Coronary artery (tissue), 2 donors: ENCODE data around the gene CPED1.
A peak's percentile ranks its signal among the peaks of the same experiment; 100 is the strongest.

Source experiments
- DNase-seq: peaks from one replicate; pipeline ENCODE4 v3.0.0-alpha.2; 2017; ENCODE audit warnings: low spot score
- H3K27ac ChIP-seq, 2 donors: fragments of 200-600 bp; sonication (generic); one replicate each; pipeline ENCODE4 v1.5.1; 2016 to 2019
- H3K4me3 ChIP-seq: fragments of 200-600 bp; sonication (generic); 2 replicates; pipeline ENCODE4 v1.5.1; 2016; ENCODE audit warnings: mild to moderate bottlenecking, moderate library complexity
- CTCF ChIP-seq: fragments of 200-600 bp; sonication (generic); IDR thresholded peaks from one replicate; pipeline ENCODE4 v1.5.1; 2019; ENCODE audit warnings: antibody characterized with exemption

CPED1 gene

DNA sequence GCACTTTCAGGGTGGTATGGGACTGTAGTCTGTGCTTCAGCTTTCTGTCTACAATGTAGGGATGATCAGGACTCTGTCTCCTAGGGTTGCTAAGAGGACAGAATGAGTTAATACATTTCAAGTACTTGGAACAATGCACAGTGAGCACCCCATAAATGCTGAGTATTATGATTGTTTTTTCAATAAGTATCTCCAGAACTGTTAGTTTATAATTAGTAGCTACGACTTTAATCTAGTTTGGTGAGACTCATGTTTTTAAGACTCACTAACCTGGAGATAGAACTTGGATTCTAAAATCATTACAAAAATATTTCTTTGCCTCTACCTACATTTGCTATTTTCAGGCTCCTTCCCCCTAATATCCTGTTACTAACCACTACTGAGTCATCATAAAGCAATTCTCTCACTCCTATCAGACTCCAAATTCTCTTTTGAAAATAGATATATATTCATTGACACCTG lies 95.3 kb downstream of the CPED1 start:
- no peak overlapping the region for H3K4me3 ChIP-seq
- no peak for TF ChIP-seq CTCF
- DNase-seq: no peak
- H3K27ac ChIP-seq: peak overlapping the region; percentile 22 to 39

GRCh38 chr7:121084256-121084655 lies 95.7 kb downstream of the CPED1 start:
- DNase-seq: no peak
- TF ChIP-seq CTCF: no peak
- H3K27ac ChIP-seq: peak overlapping the region; percentile 80 to 81
- no peak overlapping the region for H3K4me3 ChIP-seq

- Histone ChIP-seq H3K27ac (peak overlapping the region; percentile 80 to 81), H3K4me3 (peak overlapping the region; percentile 48)
- no peak for DNase-seq
- TF ChIP-seq CTCF: no peak
These were observed 96.3 kb downstream of the CPED1 start for GRCh38 chr7:121084748-121085336.

DNA sequence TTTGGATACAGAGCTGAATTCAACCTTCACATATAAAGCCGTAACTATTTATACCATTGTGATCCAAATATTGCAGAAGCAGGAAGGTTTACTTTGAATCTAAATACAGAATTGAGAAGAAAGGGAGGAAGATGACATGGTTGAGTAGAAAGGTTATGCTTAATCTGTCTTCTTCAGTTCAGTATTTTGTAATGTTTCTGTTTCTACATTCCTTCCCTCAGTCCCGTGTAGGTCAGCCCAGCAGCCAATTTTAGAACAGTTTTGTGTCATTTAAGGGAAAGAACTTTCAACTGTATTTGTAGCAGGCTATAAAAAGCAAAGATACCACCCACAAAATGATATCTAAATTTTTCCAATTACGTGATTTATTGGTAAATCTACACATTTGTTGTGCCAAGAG lies 97.4 kb downstream of the CPED1 start:
- Histone ChIP-seq H3K4me3 (peak overlapping the region; percentile 36), H3K27ac (peak overlapping the region; percentile 80 to 81)
- no peak for DNase-seq
- no peak for TF ChIP-seq CTCF

DNA sequence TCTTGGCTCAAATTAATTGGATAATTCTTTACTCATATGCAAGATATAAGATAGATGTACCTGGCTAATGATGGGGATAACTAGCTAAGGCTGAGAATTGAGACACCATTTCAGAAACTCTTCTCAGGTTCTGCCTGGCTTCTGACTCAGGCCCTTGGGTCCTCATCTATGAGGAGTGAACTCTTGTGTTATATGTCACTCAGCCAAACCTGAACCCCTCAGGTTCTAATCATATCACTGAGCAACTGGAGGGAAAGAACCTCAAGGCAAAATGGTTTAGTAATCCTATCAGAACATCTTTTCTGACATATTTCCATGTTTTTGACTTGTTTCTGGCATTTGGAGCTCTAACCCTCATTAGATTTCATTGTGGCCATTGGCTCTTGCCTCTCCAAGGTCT lies 100.4 kb downstream of the CPED1 start:
- Histone ChIP-seq H3K4me3 (no peak overlapping the region), H3K27ac (no peak overlapping the region)
- no peak for DNase-seq
- no peak for TF ChIP-seq CTCF

GRCh38 chr7:121094829-121095228 lies 106.3 kb downstream of the CPED1 start:
- no peak overlapping the region for H3K27ac ChIP-seq
- no peak for TF ChIP-seq CTCF
- no peak for DNase-seq
- H3K4me3 ChIP-seq: no peak overlapping the region

DNA sequence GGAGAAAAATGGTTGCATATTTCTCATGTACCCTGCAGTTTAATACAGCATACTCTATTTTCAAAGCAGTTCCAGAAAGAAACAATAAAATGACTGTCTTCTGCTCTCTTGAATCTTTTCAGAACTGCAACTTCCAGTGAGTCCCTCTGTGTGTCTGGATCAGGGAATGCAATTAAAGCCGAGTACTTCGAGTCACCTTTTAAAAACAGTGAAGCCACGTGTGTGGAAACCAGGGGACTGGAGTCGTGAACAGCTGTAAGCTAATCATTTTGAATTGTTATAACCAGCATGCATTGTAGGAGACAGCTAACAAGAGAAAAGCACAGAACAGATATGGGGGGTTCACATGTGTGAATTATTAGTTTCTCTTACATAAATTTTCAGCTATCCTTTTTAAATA lies 109.1 kb downstream of the CPED1 start:
- H3K4me3 ChIP-seq: no peak overlapping the region
- DNase-seq: no peak
- H3K27ac ChIP-seq: no peak overlapping the region
- no peak for TF ChIP-seq CTCF
